HepG2 (cell line): Measurements from ENCODE around the gene TMOD3. TPM values are rescaled to one million over a fixed set of nuclear protein-coding genes. Genes with fewer than 3 reads are reported as not detected.

ENCODE experiments used
- ATAC-seq: fragments of 200-7000 bp; cut with Tn5 transposase; 3 replicates; pipeline ENCODE4 v1.9.1; 2020; ENCODE audit warnings: mild to moderate bottlenecking, moderate library complexity
- Bru-seq: library from RNA; stranded (reverse); fragments of 400-500 nt; gene quantifications from one replicate; lab custom pipeline; 2021; lab: Mats Ljungman, UMichigan
- BruChase-seq, 2 experiments: library from RNA; stranded (reverse); fragments of 400-500 nt; gene quantifications; one replicate each; lab custom pipeline; 2021; lab: Mats Ljungman, UMichigan
- BruUV-seq: library from RNA; stranded (reverse); fragments of 400-500 nt; replicated peaks from 2 replicates; lab custom pipeline; 2021; lab: Mats Ljungman, UMichigan
- CTCF ChIA-PET: fragments of 300-600 bp; formaldehyde crosslinking; extraction: SDS; loops from one replicate; lab custom pipeline; 2021; ENCODE audit warnings: low total read pairs, inconsistent platforms, low intra/inter-chr PET ratio; lab: Yijun Ruan, JAX
- POLR2A ChIA-PET: fragments of 350-600 bp; sonication (Branson Sonifier 250); formaldehyde crosslinking; loops from one replicate; lab custom pipeline; 2020; ENCODE audit warnings: antibody characterized with exemption, inconsistent platforms; lab: Yijun Ruan, JAX
- DNase-seq: peaks from one replicate; pipeline ENCODE4 v3.0.0-alpha.2; 2015; ENCODE audit warnings: low spot score
- FAIRE-seq: peaks from 3 replicates; lab custom pipeline; 2011; peaks lifted over from hg19 to GRCh38; lab: Jason Lieb, UNC
- H2AFZ ChIP-seq: one replicate; pipeline ENCODE4 v1.6.1; 2011; ENCODE audit warnings: low read length, inconsistent platforms
- H3K27ac ChIP-seq: fragments of 300-600 bp; 3 replicates; pipeline ENCODE4 v1.8.0; 2011; ENCODE audit warnings: mixed run types, mild to moderate bottlenecking, mixed read lengths, low read length, inconsistent platforms; ENCODE audit not compliant: insufficient read depth; ENCODE audit errors: extremely low read length
- H3K27me3 ChIP-seq, 2 experiments: fragments of 200-600 bp in 1 of 2; 2 replicates in 1 of 2; 3 replicates in 1 of 2; pipeline versions ENCODE4 v1.6.0 to v1.8.0; 2011; ENCODE audit warnings: low read length in 2 of 2, mild to moderate bottlenecking in 2 of 2, moderate library complexity in 2 of 2, inconsistent platforms in 1 of 2; ENCODE audit not compliant: insufficient read depth in 2 of 2, control insufficient read depth in 1 of 2
- H3K36me3 ChIP-seq, 2 experiments: fragments of 200-600 bp in 1 of 2; replicated peaks in 1 of 2; 2 replicates in 1 of 2; 3 replicates in 1 of 2; pipeline versions ENCODE4 v1.5.1 to v1.8.0; 2011; ENCODE audit warnings: low read length in 2 of 2, inconsistent platforms in 1 of 2; ENCODE audit not compliant: insufficient read depth in 2 of 2, control insufficient read depth in 1 of 2
- H3K4me1 ChIP-seq: 2 replicates; pipeline ENCODE4 v1.5.1; 2012; ENCODE audit warnings: low read length, inconsistent platforms; ENCODE audit not compliant: insufficient read depth
- H3K4me2 ChIP-seq: 2 replicates; pipeline ENCODE4 v1.6.0; 2011; ENCODE audit warnings: low read depth, low read length, inconsistent platforms
- H3K4me3 ChIP-seq, 3 experiments: fragments of 200-600 bp in 1 of 3; sonication (generic), shearing (Covaris generic) in 1 of 3; replicated peaks in 1 of 3; 2 replicates each; pipeline ENCODE4 v1.5.1; 2011 to 2016; ENCODE audit warnings: low read length in 3 of 3, inconsistent platforms in 2 of 3, low read depth in 2 of 3, mild to moderate bottlenecking in 2 of 3, control low read depth in 1 of 3, mixed read lengths in 1 of 3; ENCODE audit not compliant: insufficient read depth in 1 of 3
- H3K79me2 ChIP-seq: one replicate; pipeline ENCODE4 v1.6.1; 2011; ENCODE audit warnings: low read length, inconsistent platforms; ENCODE audit not compliant: insufficient read depth
- H3K9ac ChIP-seq: 2 replicates; pipeline ENCODE4 v1.6.0; 2011; ENCODE audit warnings: mild to moderate bottlenecking, low read depth, low read length, inconsistent platforms; ENCODE audit not compliant: insufficient read depth
- H3K9me3 ChIP-seq: 2 replicates; pipeline ENCODE4 v1.5.1; 2012; ENCODE audit warnings: mild to moderate bottlenecking, low read length
- H4K20me1 ChIP-seq: 2 replicates; pipeline ENCODE4 v1.6.0; 2011; ENCODE audit warnings: inconsistent platforms, mild to moderate bottlenecking, low read length, moderate library complexity; ENCODE audit not compliant: insufficient read depth
- CENPX ChIP-seq: sonication (generic); formaldehyde crosslinking; IDR thresholded peaks from 2 replicates; pipeline ENCODE4 v1.9.0; 2021; ENCODE audit warnings: mild to moderate bottlenecking, missing genetic modification reagents, moderate library complexity
- MXD3 ChIP-seq: IDR thresholded peaks from 2 replicates; pipeline ENCODE4 v1.6.1; 2016; ENCODE audit warnings: mild to moderate bottlenecking, missing biosample characterization, missing genetic modification reagents
- PAF1 ChIP-seq: IDR thresholded peaks from 2 replicates; pipeline ENCODE4 v1.6.1; 2016; ENCODE audit warnings: missing genetic modification reagents, missing compliant biosample characterization
- REL ChIP-seq: sonication (generic); formaldehyde crosslinking; conservative IDR thresholded peaks from 2 replicates; pipeline ENCODE4 v1.8.0; 2022; ENCODE audit warnings: mild to moderate bottlenecking, missing genetic modification reagents, moderate library complexity
- SUZ12 ChIP-seq: fragments of 150-350 bp; IDR thresholded peaks from 2 replicates; pipeline ENCODE4 v1.6.1; 2014; ENCODE audit warnings: low read depth, low read length
- TAF15 ChIP-seq: fragments of 200-400 bp; formaldehyde crosslinking; IDR thresholded peaks from one replicate; pipeline ENCODE4 v1.6.1; 2018; ENCODE audit warnings: mild to moderate bottlenecking, low read depth, low read length; ENCODE audit not compliant: poor library complexity, severe bottlenecking
- U2AF1 ChIP-seq: fragments of 200-400 bp; formaldehyde crosslinking; optimal IDR thresholded peaks from 2 replicates; pipeline ENCODE3; 2017; ENCODE audit warnings: mild to moderate bottlenecking, low read depth, low read length
- ZNF235 ChIP-seq: sonication (generic); formaldehyde crosslinking; IDR thresholded peaks from 2 replicates; pipeline ENCODE4 v1.8.1; 2023; ENCODE audit warnings: mild to moderate bottlenecking, missing genetic modification reagents, borderline replicate concordance
- ZNF513 ChIP-seq: sonication (generic); formaldehyde crosslinking; conservative IDR thresholded peaks from 2 replicates; pipeline ENCODE4 v1.5.0; 2020; ENCODE audit warnings: missing genetic modification reagents
- ZNF747 ChIP-seq: sonication (generic); formaldehyde crosslinking; IDR thresholded peaks from 2 replicates; pipeline ENCODE4 v1.8.1; 2023; ENCODE audit warnings: missing genetic modification reagents, mild to moderate bottlenecking, borderline replicate concordance
- ZNF75D ChIP-seq: sonication (generic); formaldehyde crosslinking; IDR thresholded peaks from 2 replicates; pipeline ENCODE4 v1.8.1; 2023; ENCODE audit warnings: missing genetic modification reagents, mild to moderate bottlenecking, borderline replicate concordance
- WGBS: methylation state at CpG from one replicate; pipeline ENCODE4 v1.1.6; 2017; ENCODE audit warnings: low lambda C conversion rate; 5-methylcytosine and 5-hydroxymethylcytosine counted together
- in situ Hi-C: cut with HindIII; loops from 2 replicates; pipeline ENCODE4 v1.10.0; 2017; ENCODE audit warnings: low pct_unique_long_range_greater_than_20kb; ENCODE audit not compliant: extremely low pct_ligation_motif_present
- intact Hi-C: fragments of 100-400 bp; cut with micrococcal nuclease; formaldehyde crosslinking; loops from one replicate; pipeline ENCODE4 v1.10.0; 2022; ENCODE audit not compliant: unreplicated experiment
- long read RNA-seq, 2 experiments: library from RNA in 1 of 2; library from polyadenylated mRNA in 1 of 2; stranded (forward) in 1 of 2; unstranded in 1 of 2; transcript quantifications; one replicate each; pipeline ENCODE4 v2.0.0, GENCODE V29; 2019 to 2022
- polyA minus RNA-seq, 3 experiments: library from RNA; depleted of rRNA, polyadenylated mRNA; stranded (reverse); fragments of >200 nt; gene quantifications; 2 replicates each; pipeline ENCODE4 v1.2.3, GENCODE V29; 2011; ENCODE audit warnings: low replicate concordance in 1 of 3
- polyA plus RNA-seq, 8 experiments: library from polyadenylated mRNA; depleted of rRNA in 3 of 8; stranded (reverse) in 7 of 8; unstranded in 1 of 8; fragments of >200 nt; fragmentation: Illumina TruSeq in 4 of 8; extraction: Trizol in 4 of 8; gene quantifications; 2 replicates each; pipeline versions ENCODE4 v1.2.1 to v1.2.3, GENCODE V29; 2011 to 2016; ENCODE audit warnings: low read depth in 4 of 8, missing spikeins in 1 of 8, mixed read lengths in 1 of 8; ENCODE audit not compliant: insufficient read depth in 1 of 8
- total RNA-seq, 5 experiments: library from RNA; depleted of rRNA; stranded (reverse); fragments of >200 nt; fragmentation: Illumina TruSeq; extraction: Trizol; gene quantifications; 2 replicates each; pipeline ENCODE4 v1.2.3, GENCODE V29; 2016; ENCODE audit warnings: low read depth in 1 of 5

TMOD3 gene
- 23.2 and 33.7 TPM in 2 replicates for total RNA-seq (2016; rRNA removed; fragmentation: Illumina TruSeq; extraction: Trizol)
- 9.8 and 10.8 TPM in 2 replicates for total RNA-seq (2016; cell fraction: cytosol; rRNA removed; fragmentation: Illumina TruSeq; extraction: Trizol; ENCODE audit: low read depth)
- 19.6 and 30.3 TPM in 2 replicates for total RNA-seq (2016; cell fraction: insoluble cytoplasmic fraction; rRNA removed; fragmentation: Illumina TruSeq; extraction: Trizol)
- 7.2 and 9.7 TPM in 2 replicates for total RNA-seq (2016; cell fraction: membrane; rRNA removed; fragmentation: Illumina TruSeq; extraction: Trizol)
- 13.6 and 14.7 TPM in 2 replicates for total RNA-seq (2016; cell fraction: nucleus; rRNA removed; fragmentation: Illumina TruSeq; extraction: Trizol)
- polyA plus RNA-seq (2011; rRNA removed): 5.0 and 5.1 TPM in 2 replicates
- polyA plus RNA-seq (2011; cell fraction: cytosol; rRNA removed): 2.2 and 4.2 TPM in 2 replicates
- polyA plus RNA-seq (2011; cell fraction: nucleus; rRNA removed): 1.7 and 2.5 TPM in 2 replicates
- polyA plus RNA-seq (2012): 7.1 and 8.4 TPM in 2 replicates
- 0.60 and 0.76 TPM in 2 replicates for polyA plus RNA-seq (2016; cell fraction: cytosol; fragmentation: Illumina TruSeq; extraction: Trizol; ENCODE audit: low read depth)
- polyA plus RNA-seq (2016; cell fraction: insoluble cytoplasmic fraction; fragmentation: Illumina TruSeq; extraction: Trizol; ENCODE audit: low read depth): 23.4 and 23.6 TPM in 2 replicates
- 2.7 and 2.8 TPM in 2 replicates for polyA plus RNA-seq (2016; cell fraction: membrane; fragmentation: Illumina TruSeq; extraction: Trizol; ENCODE audit: low read depth)
- 8.8 and 9.6 TPM in 2 replicates for polyA plus RNA-seq (2016; cell fraction: nucleus; fragmentation: Illumina TruSeq; extraction: Trizol; ENCODE audit: insufficient read depth, low read depth)
- 5.3 and 23.0 TPM in 2 replicates for polyA minus RNA-seq (2011; rRNA and poly(A)+ RNA removed; ENCODE audit: low replicate concordance)
- 7.6 and 9.3 TPM in 2 replicates for polyA minus RNA-seq (2011; cell fraction: cytosol; rRNA and poly(A)+ RNA removed)
- polyA minus RNA-seq (2011; cell fraction: nucleus; rRNA and poly(A)+ RNA removed): 14.5 and 15.8 TPM in 2 replicates
- Bru-seq, nascent RNA: percentile 77 among the genes with signal in this experiment
- percentile 82 among the genes with signal in this experiment for BruChase-seq, experiment 1, labeled RNA remaining after a 6-hour chase
- percentile 72 among the genes with signal in this experiment for BruChase-seq, experiment 2, labeled RNA remaining after a 2-hour chase
- long read RNA-seq, experiment 1, full-length matches to known transcripts: 12 of 21 reads
- long read RNA-seq, experiment 1, partial matches to known transcripts: 5 of 21 reads
- long read RNA-seq, experiment 1, other reads (novel, unspliced or antisense): 4 of 21 reads
- long read RNA-seq, experiment 2, full-length matches to known transcripts: 3 of 26 reads
- long read RNA-seq, experiment 2, partial matches to known transcripts: 0 of 26 reads
- long read RNA-seq, experiment 2, other reads (novel, unspliced or antisense): 23 of 26 reads

DNA sequence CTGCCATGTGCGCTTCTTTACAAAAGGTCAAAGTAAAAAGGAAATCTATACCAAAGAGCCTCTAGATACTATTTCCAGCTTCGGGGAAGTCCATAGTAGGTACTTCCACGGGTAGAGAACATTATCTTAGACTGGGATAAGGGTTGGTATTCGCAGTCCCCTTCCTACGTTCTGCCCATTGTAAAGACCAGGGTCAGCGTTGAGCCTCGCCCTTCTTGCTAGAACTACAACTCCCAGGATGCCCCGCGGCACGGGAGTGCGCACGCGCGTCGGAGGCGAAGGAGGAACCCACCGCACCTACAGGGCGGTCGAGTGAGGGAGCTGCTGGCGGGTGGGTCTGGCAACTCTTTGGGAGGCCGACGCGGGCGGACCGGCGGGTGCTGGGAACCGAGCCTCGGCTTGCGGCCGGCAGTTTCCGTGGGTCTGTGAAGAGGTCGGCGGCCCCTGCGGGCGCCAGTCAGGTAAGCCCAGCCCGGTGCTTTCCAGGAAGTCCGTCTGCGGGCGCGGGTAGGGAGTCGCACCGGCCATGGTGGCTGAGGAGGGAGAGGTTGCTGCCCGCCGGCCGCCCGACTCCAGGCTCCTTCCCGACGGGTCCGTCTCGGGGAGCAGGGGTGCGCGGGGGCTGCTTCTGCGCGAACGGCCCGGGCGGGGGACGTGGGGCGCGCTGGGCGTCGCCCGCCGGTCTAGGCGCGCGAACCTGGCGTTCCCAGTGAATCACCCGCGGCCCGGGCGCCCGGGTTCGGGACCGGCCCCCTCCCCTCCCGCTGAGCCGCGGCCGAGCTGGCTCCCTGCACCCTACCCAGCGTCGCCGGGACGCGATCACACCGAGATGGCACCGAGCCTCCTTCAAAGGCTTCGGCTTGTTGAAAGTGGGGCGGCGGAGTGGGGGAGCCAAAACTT is at the start of gene TMOD3:
TMOD3 (plus strand) TSS at position 278 of the 900 bp plus-strand sequence. CDS start 33,232 bp downstream, outside the sequence.
- intact Hi-C loops: loop anchor here (5.0 kb wide), 2 partner anchors 38 to 78 kb away; no protein-coding TSS in a partner anchor
- Histone ChIP-seq H3K27ac (peak within 1 kb of the TSS; percentile 73), H3K9ac (peak within 1 kb of the TSS; percentile 79), H3K9me3 (no peaks in the 10 kb centered on the region), H3K27me3 (no peaks in the 10 kb centered on the region), H3K36me3 (no peaks in the 10 kb centered on the region; a peak in 1 of 5 replicates), H4K20me1 (peaks cover 12% of the 10 kb centered on the region), H2AFZ (peak within 1 kb of the TSS; percentile 64), H3K4me3 (peak within 1 kb of the TSS; percentile 83 to 92 (median 84)), H3K4me2 (peak within 1 kb of the TSS; percentile 76), H3K4me1 (peaks cover 48% of the 10 kb centered on the region), H3K79me2 (peaks cover 45% of the 10 kb centered on the region)
- peak; percentile 92 for FAIRE-seq
- ChIA-PET CTCF (no interaction called here), POLR2A (interaction anchor here (0.7 to 1.4 kb wide), 5 partner anchors 9 to 179 kb away, joined by 3 to 5 read pairs (median 3); no protein-coding TSS in a partner anchor)
- DNase-seq: peak; percentile 83
- in situ Hi-C loops: no loop called here
- BruUV-seq: TSS peak; percentile 59
- ATAC-seq: peak; percentile 95
- 6% methylated on average over 16 of the region's 89 CpGs for WGBS
- peak; percentile 75 for TF ChIP-seq SUZ12
- TF ChIP-seq ZNF513 (CRISPR knock-in tag): no peak
- no peak for TF ChIP-seq ZNF75D
- no peak for TF ChIP-seq TAF15
- TF ChIP-seq MXD3: no peak; the same call in 1 of the 2 replicates
- peak; percentile 66; the same call in 1 of the 2 replicates for TF ChIP-seq ZNF235 (CRISPR knock-in tag)
- no peak for TF ChIP-seq ZNF747 (CRISPR knock-in tag)
- TF ChIP-seq PAF1 (CRISPR knock-in tag): no peak
- TF ChIP-seq REL (CRISPR knock-in tag): no peak
- TF ChIP-seq U2AF1: peak; percentile 56
- no peak for TF ChIP-seq CENPX (CRISPR knock-in tag)
